ENCODE results near the gene BTBD3. TPM values are rescaled to one million over a fixed set of nuclear protein-coding genes. Genes with fewer than 3 reads are reported as not detected.

The BTBD3 gene
- 75.8 and 114 TPM in 2 replicates for total RNA-seq (ENCODE audit: low replicate concordance)
- long read RNA-seq, full-length matches to known transcripts: 17 of 25 reads
- long read RNA-seq, partial matches to known transcripts: 2 of 25 reads
- long read RNA-seq, other reads (novel, unspliced or antisense): 6 of 25 reads

DNA sequence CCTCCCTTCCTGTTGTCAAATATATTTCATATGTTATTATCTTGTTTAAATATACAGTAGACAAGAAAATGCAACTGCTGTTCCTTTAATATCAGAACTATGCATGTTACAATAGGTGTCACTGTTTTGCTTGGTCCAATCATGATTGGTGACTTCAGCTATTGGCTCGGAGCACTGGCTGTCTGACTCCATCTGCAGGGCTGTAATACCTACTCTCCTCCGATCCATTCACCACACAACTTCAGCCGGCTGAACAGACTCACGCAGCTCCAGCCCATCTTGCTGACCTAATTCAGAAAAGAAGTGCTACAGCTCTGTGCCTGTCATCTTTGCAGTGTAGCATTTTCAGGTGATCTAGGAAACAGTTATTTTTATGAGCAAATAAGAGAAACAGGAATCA, at the start of gene BTBD3:
Gene BTBD3, plus strand, starts transcription at position 231 of the 400 bp plus-strand sequence. CDS start 383 bp downstream, outside the sequence.
- TF ChIP-seq, protein P1, sequence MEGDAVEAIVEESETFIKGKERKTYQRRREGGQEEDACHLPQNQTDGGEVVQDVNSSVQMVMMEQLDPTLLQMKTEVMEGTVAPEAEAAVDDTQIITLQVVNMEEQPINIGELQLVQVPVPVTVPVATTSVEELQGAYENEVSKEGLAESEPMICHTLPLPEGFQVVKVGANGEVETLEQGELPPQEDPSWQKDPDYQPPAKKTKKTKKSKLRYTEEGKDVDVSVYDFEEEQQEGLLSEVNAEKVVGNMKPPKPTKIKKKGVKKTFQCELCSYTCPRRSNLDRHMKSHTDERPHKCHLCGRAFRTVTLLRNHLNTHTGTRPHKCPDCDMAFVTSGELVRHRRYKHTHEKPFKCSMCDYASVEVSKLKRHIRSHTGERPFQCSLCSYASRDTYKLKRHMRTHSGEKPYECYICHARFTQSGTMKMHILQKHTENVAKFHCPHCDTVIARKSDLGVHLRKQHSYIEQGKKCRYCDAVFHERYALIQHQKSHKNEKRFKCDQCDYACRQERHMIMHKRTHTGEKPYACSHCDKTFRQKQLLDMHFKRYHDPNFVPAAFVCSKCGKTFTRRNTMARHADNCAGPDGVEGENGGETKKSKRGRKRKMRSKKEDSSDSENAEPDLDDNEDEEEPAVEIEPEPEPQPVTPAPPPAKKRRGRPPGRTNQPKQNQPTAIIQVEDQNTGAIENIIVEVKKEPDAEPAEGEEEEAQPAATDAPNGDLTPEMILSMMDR (conservative IDR thresholded peaks at IDR 0.05): no peak
- peak within 1 kb of the TSS; percentile 67 for H3K27ac Mint-ChIP-seq
- peaks cover 63% of the 10 kb centered on the region for H3K4me1 Mint-ChIP-seq (ENCODE audit: unreplicated experiment)
- H3K4me3 Mint-ChIP-seq: peak within 1 kb of the TSS; percentile 79
- no peak for DNase-seq (ENCODE audit: extremely low spot score, unreplicated experiment)
- H3K36me3 Mint-ChIP-seq: peaks cover 23% of the 10 kb centered on the region
- no peaks in the 10 kb centered on the region for H3K9me3 Mint-ChIP-seq
- no peaks in the 10 kb centered on the region for H3K27me3 Mint-ChIP-seq

DNA sequence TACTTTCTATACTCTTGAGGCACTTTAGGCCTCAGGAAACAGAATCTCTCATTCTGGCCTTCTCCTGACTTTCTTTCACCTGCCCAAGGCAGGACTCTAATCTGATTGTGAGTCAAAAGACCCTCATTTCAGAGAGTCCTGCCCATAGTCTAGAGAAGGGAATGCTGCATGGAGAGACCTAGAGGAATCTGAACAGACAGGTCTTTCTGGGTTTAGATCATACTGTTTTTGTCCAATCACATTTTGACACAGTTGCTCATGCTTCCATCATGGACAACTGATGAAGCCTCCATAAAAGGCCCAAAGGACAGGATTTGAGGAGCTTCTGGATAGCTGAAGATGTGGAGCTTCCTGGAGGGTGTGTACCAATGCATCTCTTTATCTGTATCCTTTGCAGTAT, 48.1 kb upstream of the BTBD3 start:
- H3K27me3 Mint-ChIP-seq: no peaks in the 10 kb centered on the region
- H3K36me3 Mint-ChIP-seq: no peaks in the 10 kb centered on the region
- H3K4me3 Mint-ChIP-seq: no peak overlapping the region
- H3K9me3 Mint-ChIP-seq: peaks cover 13% of the 10 kb centered on the region
- DNase-seq (ENCODE audit: extremely low spot score, unreplicated experiment): no peak
- peaks cover 14% of the 10 kb centered on the region for H3K4me1 Mint-ChIP-seq (ENCODE audit: unreplicated experiment)
- TF ChIP-seq, protein P1 (conservative IDR thresholded peaks at IDR 0.05): no peak
- H3K27ac Mint-ChIP-seq: peak overlapping the region; percentile 48

DNA sequence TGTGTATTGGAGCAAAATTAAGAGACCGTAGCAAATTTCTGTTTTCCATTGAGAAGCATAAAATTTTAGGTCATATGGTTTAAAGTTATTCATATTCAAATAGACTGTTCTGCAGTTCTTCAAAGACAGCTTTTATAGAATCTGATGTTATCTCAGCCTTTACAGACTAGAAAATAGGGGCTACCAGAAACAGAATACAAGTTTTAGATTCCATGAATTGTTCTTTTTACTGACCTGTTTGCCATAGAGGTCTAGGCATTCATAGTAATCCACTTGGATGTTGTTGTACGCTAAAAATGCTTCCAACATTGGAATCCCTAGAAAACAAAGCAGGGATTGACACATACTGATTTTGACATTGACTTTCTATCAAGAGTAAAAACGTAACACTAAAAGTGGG, 47.3 kb upstream of the BTBD3 start:
- Mint-ChIP-seq H3K9me3 (peaks cover 13% of the 10 kb centered on the region), H3K36me3 (no peaks in the 10 kb centered on the region), H3K27ac (no peak overlapping the region), H3K4me1 (ENCODE audit: unreplicated experiment) (peaks cover 14% of the 10 kb centered on the region), H3K27me3 (no peaks in the 10 kb centered on the region), H3K4me3 (no peak overlapping the region)
- DNase-seq (ENCODE audit: extremely low spot score, unreplicated experiment): no peak
- TF ChIP-seq, protein P1 (conservative IDR thresholded peaks at IDR 0.05): no peak

DNA sequence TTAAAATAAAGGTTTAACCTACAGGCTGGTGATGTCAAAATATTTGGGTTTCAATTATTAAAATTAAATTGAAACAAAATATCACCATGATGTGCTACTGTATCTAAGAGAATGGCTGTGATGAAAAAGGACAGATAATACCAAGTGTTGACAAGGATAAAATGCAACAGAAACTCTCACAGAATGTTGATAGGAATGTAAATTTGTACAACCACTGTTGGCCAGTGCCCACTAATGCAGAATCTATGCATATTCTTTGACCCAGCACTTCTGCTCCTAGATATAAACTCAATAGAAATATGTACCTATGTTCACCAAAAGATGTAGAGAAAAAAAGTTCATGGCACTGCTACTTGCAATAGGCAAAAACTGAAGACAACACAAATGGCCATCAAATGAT, 41.1 kb upstream of the BTBD3 start:
- Mint-ChIP-seq H3K9me3 (peaks cover 18% of the 10 kb centered on the region), H3K27me3 (no peaks in the 10 kb centered on the region), H3K4me1 (ENCODE audit: unreplicated experiment) (peaks cover 15% of the 10 kb centered on the region), H3K4me3 (no peak overlapping the region), H3K36me3 (no peaks in the 10 kb centered on the region), H3K27ac (no peak overlapping the region)
- DNase-seq (ENCODE audit: extremely low spot score, unreplicated experiment): no peak
- TF ChIP-seq, protein P1 (conservative IDR thresholded peaks at IDR 0.05): no peak

DNA sequence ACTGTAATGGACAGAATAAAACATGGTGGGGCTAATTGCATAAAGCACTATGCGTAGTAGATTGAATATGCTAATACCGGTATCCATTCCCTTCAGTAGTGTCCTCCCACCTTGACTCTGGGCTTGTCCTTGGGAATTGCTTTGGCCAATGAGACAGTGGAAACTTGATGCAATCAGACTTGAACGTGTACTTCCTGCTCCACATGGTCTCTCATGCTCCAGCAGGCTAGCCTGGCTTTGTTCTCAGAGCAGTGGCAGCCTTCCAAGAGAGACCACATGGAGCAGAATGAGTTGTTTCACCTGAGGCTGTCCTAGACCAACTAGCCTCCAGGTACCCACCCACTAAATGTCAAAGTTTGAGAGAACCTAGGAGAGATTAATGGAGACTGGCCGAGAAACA, 37.0 kb upstream of the BTBD3 start:
- H3K27ac Mint-ChIP-seq: no peak overlapping the region
- no peak for DNase-seq (ENCODE audit: extremely low spot score, unreplicated experiment)
- H3K4me3 Mint-ChIP-seq: no peak overlapping the region
- no peaks in the 10 kb centered on the region for H3K36me3 Mint-ChIP-seq
- TF ChIP-seq, protein P1 (conservative IDR thresholded peaks at IDR 0.05): no peak
- H3K9me3 Mint-ChIP-seq: peaks cover 10% of the 10 kb centered on the region
- peaks cover 5% of the 10 kb centered on the region for H3K4me1 Mint-ChIP-seq (ENCODE audit: unreplicated experiment)
- no peaks in the 10 kb centered on the region for H3K27me3 Mint-ChIP-seq

DNA sequence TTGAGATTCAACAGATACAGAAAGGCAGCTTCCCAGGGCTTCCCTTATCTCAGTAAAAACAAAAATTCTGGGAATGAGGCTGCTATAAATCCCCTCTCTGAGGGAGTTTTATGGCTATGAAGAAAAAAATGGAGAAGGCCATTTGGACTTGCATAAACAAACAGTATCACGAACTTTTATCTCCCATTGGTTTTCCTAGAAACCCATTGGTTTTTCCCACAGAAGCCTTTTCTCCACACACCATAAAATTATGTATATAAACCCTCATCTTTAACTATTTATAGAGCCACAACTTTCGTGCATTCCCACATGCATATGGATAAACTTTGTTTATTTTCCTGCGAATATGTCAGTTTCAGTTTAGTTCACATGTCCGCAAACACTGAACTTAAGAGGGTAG, 36.2 kb upstream of the BTBD3 start:
- Mint-ChIP-seq H3K9me3 (peaks cover 5% of the 10 kb centered on the region), H3K27me3 (no peaks in the 10 kb centered on the region), H3K4me1 (ENCODE audit: unreplicated experiment) (peaks cover 5% of the 10 kb centered on the region), H3K36me3 (no peaks in the 10 kb centered on the region), H3K27ac (no peak overlapping the region), H3K4me3 (no peak overlapping the region)
- DNase-seq (ENCODE audit: extremely low spot score, unreplicated experiment): no peak
- TF ChIP-seq, protein P1 (conservative IDR thresholded peaks at IDR 0.05): no peak

Data from type B pancreatic cell (in vitro differentiated cells).